WTC11 (cell line): Measurements from ENCODE around the gene CMYA5. TPM values are rescaled to one million over a fixed set of nuclear protein-coding genes. Genes with fewer than 3 reads are reported as not detected.

Source experiments
- NFE2L1 ChIP-seq: sonication (generic); formaldehyde crosslinking; IDR thresholded peaks from 2 replicates; pipeline ENCODE4 v1.8.1; 2023; ENCODE audit warnings: missing genetic modification reagents
- SMAD3 ChIP-seq: sonication (generic); formaldehyde crosslinking; IDR thresholded peaks from 2 replicates; pipeline ENCODE4 v1.8.0; 2022; ENCODE audit warnings: missing genetic modification reagents, mild to moderate bottlenecking, borderline replicate concordance
- SP1 ChIP-seq: sonication (generic); formaldehyde crosslinking; conservative IDR thresholded peaks from 2 replicates; pipeline ENCODE4 v1.8.1; 2022; ENCODE audit warnings: missing genetic modification reagents
- total RNA-seq: library from RNA; stranded (reverse); gene quantifications from 3 replicates; pipeline ENCODE4 v1.2.3, GENCODE V29; 2021
- TF ChIP-seq, protein P1 (sequence below): sonication (generic); formaldehyde crosslinking; IDR thresholded peaks from 2 replicates; pipeline ENCODE4 v1.8.0; 2022; ENCODE audit warnings: mild to moderate bottlenecking, missing genetic modification reagents
- TF ChIP-seq, protein P2 (sequence below): sonication (generic); formaldehyde crosslinking; IDR thresholded peaks from 2 replicates; pipeline ENCODE4 v1.8.0; 2023; ENCODE audit warnings: mild to moderate bottlenecking, missing genetic modification reagents
- TF ChIP-seq, protein P3 (sequence below): fragments of 250-450 bp; sonication (Bioruptor Pico); IDR thresholded peaks from 2 replicates; pipeline ENCODE4 v1.9.0; 2021; ENCODE audit warnings: mild to moderate bottlenecking, borderline replicate concordance
- TF ChIP-seq, protein P4 (sequence below): fragments of 250-450 bp; sonication (Bioruptor Pico); IDR thresholded peaks from 2 replicates; pipeline ENCODE4 v1.8.0; 2021; ENCODE audit warnings: mild to moderate bottlenecking
- TF ChIP-seq, protein P5 (sequence below): sonication (generic); formaldehyde crosslinking; IDR thresholded peaks from 2 replicates; pipeline ENCODE4 v1.8.1; 2022; ENCODE audit warnings: low read depth, mild to moderate bottlenecking, moderate library complexity, missing genetic modification reagents, borderline replicate concordance
- TF ChIP-seq, protein P6 (sequence below): sonication (generic); formaldehyde crosslinking; IDR thresholded peaks from 2 replicates; pipeline ENCODE4 v1.8.0; 2022; ENCODE audit warnings: mild to moderate bottlenecking, missing genetic modification reagents
- TF ChIP-seq, protein P7 (sequence below): sonication (generic); formaldehyde crosslinking; IDR thresholded peaks from 2 replicates; pipeline ENCODE4 v1.8.0; 2023; ENCODE audit warnings: missing genetic modification reagents
- TF ChIP-seq, protein P8 (sequence below): sonication (generic); formaldehyde crosslinking; IDR thresholded peaks from 2 replicates; pipeline ENCODE4 v1.8.1; 2022; ENCODE audit warnings: low read depth, missing genetic modification reagents, borderline replicate concordance
- TF ChIP-seq, protein P9 (sequence below): sonication (generic); formaldehyde crosslinking; IDR thresholded peaks from 2 replicates; pipeline ENCODE4 v1.8.1; 2023; ENCODE audit warnings: mild to moderate bottlenecking, missing genetic modification reagents, borderline replicate concordance

Gene CMYA5
- total RNA-seq, 1 experiment from 2014 or later, result 1.2 TPM

DNA sequence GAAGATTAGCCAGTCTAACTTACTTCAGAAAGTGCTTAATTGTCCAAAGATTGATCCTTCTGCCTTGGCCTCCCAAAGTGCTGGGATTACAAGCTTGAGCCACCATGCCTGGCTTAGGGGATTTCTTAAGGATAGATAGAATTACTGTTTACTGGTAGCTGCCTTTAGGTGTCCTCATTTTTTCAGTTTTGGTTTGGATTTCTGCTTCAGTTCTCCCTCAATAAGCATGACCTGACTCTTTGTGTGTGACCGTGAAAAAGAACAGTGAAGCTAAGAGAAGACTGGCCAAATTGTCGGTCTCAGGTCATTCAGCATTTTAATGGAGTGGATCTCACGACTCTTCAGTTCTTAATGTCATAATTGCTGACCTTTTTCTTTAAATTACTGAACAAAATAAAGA lies 22.9 kb upstream of the CMYA5 start (continued):
- TF ChIP-seq, protein P1, sequence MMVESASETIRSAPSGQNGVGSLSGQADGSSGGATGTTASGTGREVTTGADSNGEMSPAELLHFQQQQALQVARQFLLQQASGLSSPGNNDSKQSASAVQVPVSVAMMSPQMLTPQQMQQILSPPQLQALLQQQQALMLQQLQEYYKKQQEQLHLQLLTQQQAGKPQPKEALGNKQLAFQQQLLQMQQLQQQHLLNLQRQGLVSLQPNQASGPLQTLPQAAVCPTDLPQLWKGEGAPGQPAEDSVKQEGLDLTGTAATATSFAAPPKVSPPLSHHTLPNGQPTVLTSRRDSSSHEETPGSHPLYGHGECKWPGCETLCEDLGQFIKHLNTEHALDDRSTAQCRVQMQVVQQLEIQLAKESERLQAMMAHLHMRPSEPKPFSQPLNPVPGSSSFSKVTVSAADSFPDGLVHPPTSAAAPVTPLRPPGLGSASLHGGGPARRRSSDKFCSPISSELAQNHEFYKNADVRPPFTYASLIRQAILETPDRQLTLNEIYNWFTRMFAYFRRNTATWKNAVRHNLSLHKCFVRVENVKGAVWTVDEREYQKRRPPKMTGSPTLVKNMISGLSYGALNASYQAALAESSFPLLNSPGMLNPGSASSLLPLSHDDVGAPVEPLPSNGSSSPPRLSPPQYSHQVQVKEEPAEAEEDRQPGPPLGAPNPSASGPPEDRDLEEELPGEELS (CRISPR knock-in tag), result no peak
- TF ChIP-seq NFE2L1 (CRISPR knock-in tag) (no peak), SP1 (no peak), SMAD3 (no peak)
- TF ChIP-seq, protein P2, sequence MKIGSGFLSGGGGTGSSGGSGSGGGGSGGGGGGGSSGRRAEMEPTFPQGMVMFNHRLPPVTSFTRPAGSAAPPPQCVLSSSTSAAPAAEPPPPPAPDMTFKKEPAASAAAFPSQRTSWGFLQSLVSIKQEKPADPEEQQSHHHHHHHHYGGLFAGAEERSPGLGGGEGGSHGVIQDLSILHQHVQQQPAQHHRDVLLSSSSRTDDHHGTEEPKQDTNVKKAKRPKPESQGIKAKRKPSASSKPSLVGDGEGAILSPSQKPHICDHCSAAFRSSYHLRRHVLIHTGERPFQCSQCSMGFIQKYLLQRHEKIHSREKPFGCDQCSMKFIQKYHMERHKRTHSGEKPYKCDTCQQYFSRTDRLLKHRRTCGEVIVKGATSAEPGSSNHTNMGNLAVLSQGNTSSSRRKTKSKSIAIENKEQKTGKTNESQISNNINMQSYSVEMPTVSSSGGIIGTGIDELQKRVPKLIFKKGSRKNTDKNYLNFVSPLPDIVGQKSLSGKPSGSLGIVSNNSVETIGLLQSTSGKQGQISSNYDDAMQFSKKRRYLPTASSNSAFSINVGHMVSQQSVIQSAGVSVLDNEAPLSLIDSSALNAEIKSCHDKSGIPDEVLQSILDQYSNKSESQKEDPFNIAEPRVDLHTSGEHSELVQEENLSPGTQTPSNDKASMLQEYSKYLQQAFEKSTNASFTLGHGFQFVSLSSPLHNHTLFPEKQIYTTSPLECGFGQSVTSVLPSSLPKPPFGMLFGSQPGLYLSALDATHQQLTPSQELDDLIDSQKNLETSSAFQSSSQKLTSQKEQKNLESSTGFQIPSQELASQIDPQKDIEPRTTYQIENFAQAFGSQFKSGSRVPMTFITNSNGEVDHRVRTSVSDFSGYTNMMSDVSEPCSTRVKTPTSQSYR, result no peak
- TF ChIP-seq, protein P3, sequence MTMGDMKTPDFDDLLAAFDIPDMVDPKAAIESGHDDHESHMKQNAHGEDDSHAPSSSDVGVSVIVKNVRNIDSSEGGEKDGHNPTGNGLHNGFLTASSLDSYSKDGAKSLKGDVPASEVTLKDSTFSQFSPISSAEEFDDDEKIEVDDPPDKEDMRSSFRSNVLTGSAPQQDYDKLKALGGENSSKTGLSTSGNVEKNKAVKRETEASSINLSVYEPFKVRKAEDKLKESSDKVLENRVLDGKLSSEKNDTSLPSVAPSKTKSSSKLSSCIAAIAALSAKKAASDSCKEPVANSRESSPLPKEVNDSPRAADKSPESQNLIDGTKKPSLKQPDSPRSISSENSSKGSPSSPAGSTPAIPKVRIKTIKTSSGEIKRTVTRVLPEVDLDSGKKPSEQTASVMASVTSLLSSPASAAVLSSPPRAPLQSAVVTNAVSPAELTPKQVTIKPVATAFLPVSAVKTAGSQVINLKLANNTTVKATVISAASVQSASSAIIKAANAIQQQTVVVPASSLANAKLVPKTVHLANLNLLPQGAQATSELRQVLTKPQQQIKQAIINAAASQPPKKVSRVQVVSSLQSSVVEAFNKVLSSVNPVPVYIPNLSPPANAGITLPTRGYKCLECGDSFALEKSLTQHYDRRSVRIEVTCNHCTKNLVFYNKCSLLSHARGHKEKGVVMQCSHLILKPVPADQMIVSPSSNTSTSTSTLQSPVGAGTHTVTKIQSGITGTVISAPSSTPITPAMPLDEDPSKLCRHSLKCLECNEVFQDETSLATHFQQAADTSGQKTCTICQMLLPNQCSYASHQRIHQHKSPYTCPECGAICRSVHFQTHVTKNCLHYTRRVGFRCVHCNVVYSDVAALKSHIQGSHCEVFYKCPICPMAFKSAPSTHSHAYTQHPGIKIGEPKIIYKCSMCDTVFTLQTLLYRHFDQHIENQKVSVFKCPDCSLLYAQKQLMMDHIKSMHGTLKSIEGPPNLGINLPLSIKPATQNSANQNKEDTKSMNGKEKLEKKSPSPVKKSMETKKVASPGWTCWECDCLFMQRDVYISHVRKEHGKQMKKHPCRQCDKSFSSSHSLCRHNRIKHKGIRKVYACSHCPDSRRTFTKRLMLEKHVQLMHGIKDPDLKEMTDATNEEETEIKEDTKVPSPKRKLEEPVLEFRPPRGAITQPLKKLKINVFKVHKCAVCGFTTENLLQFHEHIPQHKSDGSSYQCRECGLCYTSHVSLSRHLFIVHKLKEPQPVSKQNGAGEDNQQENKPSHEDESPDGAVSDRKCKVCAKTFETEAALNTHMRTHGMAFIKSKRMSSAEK (CRISPR knock-in tag), result no peak
- TF ChIP-seq, protein P4, sequence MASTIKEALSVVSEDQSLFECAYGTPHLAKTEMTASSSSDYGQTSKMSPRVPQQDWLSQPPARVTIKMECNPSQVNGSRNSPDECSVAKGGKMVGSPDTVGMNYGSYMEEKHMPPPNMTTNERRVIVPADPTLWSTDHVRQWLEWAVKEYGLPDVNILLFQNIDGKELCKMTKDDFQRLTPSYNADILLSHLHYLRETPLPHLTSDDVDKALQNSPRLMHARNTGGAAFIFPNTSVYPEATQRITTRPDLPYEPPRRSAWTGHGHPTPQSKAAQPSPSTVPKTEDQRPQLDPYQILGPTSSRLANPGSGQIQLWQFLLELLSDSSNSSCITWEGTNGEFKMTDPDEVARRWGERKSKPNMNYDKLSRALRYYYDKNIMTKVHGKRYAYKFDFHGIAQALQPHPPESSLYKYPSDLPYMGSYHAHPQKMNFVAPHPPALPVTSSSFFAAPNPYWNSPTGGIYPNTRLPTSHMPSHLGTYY (CRISPR knock-in tag), result no peak
- TF ChIP-seq, protein P5, sequence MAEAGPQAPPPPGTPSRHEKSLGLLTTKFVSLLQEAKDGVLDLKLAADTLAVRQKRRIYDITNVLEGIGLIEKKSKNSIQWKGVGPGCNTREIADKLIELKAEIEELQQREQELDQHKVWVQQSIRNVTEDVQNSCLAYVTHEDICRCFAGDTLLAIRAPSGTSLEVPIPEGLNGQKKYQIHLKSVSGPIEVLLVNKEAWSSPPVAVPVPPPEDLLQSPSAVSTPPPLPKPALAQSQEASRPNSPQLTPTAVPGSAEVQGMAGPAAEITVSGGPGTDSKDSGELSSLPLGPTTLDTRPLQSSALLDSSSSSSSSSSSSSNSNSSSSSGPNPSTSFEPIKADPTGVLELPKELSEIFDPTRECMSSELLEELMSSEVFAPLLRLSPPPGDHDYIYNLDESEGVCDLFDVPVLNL (CRISPR knock-in tag), result no peak
- TF ChIP-seq, protein P6, sequence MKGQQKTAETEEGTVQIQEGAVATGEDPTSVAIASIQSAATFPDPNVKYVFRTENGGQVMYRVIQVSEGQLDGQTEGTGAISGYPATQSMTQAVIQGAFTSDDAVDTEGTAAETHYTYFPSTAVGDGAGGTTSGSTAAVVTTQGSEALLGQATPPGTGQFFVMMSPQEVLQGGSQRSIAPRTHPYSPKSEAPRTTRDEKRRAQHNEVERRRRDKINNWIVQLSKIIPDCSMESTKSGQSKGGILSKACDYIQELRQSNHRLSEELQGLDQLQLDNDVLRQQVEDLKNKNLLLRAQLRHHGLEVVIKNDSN, result no peak
- TF ChIP-seq, protein P7, sequence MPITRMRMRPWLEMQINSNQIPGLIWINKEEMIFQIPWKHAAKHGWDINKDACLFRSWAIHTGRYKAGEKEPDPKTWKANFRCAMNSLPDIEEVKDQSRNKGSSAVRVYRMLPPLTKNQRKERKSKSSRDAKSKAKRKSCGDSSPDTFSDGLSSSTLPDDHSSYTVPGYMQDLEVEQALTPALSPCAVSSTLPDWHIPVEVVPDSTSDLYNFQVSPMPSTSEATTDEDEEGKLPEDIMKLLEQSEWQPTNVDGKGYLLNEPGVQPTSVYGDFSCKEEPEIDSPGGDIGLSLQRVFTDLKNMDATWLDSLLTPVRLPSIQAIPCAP, result no peak
- TF ChIP-seq, protein P8, sequence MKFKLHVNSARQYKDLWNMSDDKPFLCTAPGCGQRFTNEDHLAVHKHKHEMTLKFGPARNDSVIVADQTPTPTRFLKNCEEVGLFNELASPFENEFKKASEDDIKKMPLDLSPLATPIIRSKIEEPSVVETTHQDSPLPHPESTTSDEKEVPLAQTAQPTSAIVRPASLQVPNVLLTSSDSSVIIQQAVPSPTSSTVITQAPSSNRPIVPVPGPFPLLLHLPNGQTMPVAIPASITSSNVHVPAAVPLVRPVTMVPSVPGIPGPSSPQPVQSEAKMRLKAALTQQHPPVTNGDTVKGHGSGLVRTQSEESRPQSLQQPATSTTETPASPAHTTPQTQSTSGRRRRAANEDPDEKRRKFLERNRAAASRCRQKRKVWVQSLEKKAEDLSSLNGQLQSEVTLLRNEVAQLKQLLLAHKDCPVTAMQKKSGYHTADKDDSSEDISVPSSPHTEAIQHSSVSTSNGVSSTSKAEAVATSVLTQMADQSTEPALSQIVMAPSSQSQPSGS (CRISPR knock-in tag), result no peak
- TF ChIP-seq, protein P9, sequence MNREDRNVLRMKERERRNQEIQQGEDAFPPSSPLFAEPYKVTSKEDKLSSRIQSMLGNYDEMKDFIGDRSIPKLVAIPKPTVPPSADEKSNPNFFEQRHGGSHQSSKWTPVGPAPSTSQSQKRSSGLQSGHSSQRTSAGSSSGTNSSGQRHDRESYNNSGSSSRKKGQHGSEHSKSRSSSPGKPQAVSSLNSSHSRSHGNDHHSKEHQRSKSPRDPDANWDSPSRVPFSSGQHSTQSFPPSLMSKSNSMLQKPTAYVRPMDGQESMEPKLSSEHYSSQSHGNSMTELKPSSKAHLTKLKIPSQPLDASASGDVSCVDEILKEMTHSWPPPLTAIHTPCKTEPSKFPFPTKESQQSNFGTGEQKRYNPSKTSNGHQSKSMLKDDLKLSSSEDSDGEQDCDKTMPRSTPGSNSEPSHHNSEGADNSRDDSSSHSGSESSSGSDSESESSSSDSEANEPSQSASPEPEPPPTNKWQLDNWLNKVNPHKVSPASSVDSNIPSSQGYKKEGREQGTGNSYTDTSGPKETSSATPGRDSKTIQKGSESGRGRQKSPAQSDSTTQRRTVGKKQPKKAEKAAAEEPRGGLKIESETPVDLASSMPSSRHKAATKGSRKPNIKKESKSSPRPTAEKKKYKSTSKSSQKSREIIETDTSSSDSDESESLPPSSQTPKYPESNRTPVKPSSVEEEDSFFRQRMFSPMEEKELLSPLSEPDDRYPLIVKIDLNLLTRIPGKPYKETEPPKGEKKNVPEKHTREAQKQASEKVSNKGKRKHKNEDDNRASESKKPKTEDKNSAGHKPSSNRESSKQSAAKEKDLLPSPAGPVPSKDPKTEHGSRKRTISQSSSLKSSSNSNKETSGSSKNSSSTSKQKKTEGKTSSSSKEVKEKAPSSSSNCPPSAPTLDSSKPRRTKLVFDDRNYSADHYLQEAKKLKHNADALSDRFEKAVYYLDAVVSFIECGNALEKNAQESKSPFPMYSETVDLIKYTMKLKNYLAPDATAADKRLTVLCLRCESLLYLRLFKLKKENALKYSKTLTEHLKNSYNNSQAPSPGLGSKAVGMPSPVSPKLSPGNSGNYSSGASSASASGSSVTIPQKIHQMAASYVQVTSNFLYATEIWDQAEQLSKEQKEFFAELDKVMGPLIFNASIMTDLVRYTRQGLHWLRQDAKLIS (CRISPR knock-in tag), result no peak
